Measurements from ENCODE around the gene TRAK2.

DNA sequence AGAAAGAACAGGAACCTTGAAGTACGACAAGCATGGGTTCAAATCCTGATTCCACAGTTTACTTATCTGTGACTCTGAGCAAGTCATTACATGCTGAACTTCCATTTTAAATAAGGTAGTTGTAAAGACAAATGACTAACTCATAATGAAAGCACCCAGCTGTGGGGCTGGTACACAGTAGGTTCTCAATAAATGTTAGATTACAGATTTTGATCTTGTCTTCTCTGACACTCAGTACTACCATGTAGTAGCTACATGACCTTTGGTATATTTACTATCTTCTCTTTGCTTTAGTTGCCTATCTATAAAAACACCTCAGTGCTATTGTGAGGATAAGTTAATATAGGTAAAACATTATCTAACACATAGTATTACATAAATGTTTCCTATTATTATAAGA is 3.2 kb downstream of the TRAK2 start:
- TF ChIP-seq SP1 (IDR thresholded peaks at IDR 0.05) (no peak), SUZ12 (IDR thresholded peaks at IDR 0.05) (no peak), FOXK2 (IDR thresholded peaks at IDR 0.05) (no peak), LEF1 (IDR thresholded peaks at IDR 0.05; ENCODE audit: borderline replicate concordance) (no peak), ELF4 (IDR thresholded peaks at IDR 0.05) (no peak), NFRKB (IDR thresholded peaks at IDR 0.05) (no peak), HDGF (IDR thresholded peaks at IDR 0.05; ENCODE audit: borderline replicate concordance) (no peak), FOXM1 (IDR thresholded peaks at IDR 0.05; ENCODE audit: borderline replicate concordance) (no peak), BHLHE40 (IDR thresholded peaks at IDR 0.05; ENCODE audit: borderline replicate concordance) (no peak), TARDBP (IDR thresholded peaks at IDR 0.05) (no peak), FOXA1 (IDR thresholded peaks at IDR 0.05) (no peak), L3MBTL2 (conservative IDR thresholded peaks at IDR 0.05) (no peak)
- TF ChIP-seq, protein P1, sequence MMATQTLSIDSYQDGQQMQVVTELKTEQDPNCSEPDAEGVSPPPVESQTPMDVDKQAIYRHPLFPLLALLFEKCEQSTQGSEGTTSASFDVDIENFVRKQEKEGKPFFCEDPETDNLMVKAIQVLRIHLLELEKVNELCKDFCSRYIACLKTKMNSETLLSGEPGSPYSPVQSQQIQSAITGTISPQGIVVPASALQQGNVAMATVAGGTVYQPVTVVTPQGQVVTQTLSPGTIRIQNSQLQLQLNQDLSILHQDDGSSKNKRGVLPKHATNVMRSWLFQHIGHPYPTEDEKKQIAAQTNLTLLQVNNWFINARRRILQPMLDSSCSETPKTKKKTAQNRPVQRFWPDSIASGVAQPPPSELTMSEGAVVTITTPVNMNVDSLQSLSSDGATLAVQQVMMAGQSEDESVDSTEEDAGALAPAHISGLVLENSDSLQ (IDR thresholded peaks at IDR 0.05): no peak

All from HEK293T (cell line).